Nephron (organoid): ENCODE measurements around the gene SELENON.

ENCODE experiments used
- H3K27ac Mint-ChIP-seq, 3 experiments: 2 replicates each; pipeline ENCODE4 v1.8.0; 2020; ENCODE audit warnings: mixed read lengths in 3 of 3, mild to moderate bottlenecking in 2 of 3, moderate library complexity in 1 of 3
- H3K27me3 Mint-ChIP-seq: 2 replicates; pipeline ENCODE4 v1.8.0; 2021; ENCODE audit warnings: low read depth, mild to moderate bottlenecking, moderate library complexity, mixed read lengths
- H3K36me3 Mint-ChIP-seq: 2 replicates; pipeline ENCODE4 v1.8.0; 2020; ENCODE audit warnings: low read depth, mixed read lengths
- H3K4me1 Mint-ChIP-seq: 2 replicates; pipeline ENCODE4 v1.8.0; 2020; ENCODE audit warnings: mixed read lengths
- H3K4me3 Mint-ChIP-seq, 3 experiments: 2 replicates each; pipeline ENCODE4 v1.8.0; 2020; ENCODE audit warnings: mild to moderate bottlenecking in 3 of 3, mixed read lengths in 3 of 3, moderate library complexity in 2 of 3
- H3K9me3 Mint-ChIP-seq: 2 replicates; pipeline ENCODE4 v1.8.0; 2020; ENCODE audit warnings: mixed read lengths
- CTCF ChIP-seq, 3 experiments: fragments of 200-600 bp; sonication (generic); IDR thresholded peaks; one replicate each; pipeline ENCODE4 v1.5.0; 2021; ENCODE audit warnings: antibody characterized with exemption in 3 of 3; ENCODE audit not compliant: unreplicated experiment in 3 of 3

Gene SELENON

GRCh38 chr1:25807480-25808390 lies 7.7 kb downstream of the SELENON start:
- no peak for TF ChIP-seq CTCF (IDR thresholded peaks at IDR 0.05; ENCODE audit: unreplicated experiment in 3 of 3)
- H3K4me1 Mint-ChIP-seq: peaks cover 26% of the 10 kb centered on the region
- H3K27me3 Mint-ChIP-seq: peaks cover 5% of the 10 kb centered on the region
- no peak overlapping the region for H3K27ac Mint-ChIP-seq
- H3K9me3 Mint-ChIP-seq: no peaks in the 10 kb centered on the region
- H3K4me3 Mint-ChIP-seq: no peak overlapping the region
- H3K36me3 Mint-ChIP-seq: peaks cover 26% of the 10 kb centered on the region

DNA sequence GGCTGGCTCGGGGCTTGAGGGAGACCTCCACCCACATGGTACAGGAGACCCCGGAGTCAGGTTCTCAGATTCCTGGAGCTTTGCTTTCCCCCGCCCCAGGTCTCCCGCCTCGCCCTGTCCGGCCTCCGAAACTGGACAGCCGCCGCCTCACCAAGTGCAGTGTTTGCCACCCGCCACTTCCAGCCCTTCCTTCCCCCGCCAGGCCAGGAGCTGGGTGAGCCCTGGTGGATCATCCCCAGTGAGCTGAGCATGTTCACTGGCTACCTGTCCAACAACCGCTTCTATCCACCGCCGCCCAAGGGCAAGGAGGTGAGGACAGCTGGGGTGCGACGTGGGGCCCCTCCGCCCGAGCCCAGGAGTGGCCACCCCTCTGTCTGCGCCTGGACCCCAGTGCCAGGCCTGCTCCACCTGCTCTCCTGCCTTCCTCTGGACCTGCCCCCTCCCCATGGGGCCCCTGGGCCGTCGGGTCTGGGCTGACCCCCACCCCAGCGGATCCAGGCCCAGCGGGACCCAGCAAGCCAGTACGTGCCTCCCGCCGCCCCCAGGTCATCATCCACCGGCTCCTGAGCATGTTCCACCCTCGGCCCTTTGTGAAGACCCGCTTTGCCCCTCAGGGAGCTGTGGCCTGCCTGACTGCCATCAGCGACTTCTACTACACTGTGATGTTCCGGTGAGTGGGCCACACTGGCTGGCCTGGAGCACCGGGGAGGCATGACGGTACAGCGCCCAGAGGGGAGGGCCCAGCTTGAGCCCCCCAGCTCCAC lies 8.7 kb downstream of the SELENON start:
- H3K4me3 Mint-ChIP-seq: no peak overlapping the region
- peaks cover 31% of the 10 kb centered on the region for H3K36me3 Mint-ChIP-seq
- no peak overlapping the region for H3K27ac Mint-ChIP-seq
- H3K27me3 Mint-ChIP-seq: peaks cover 5% of the 10 kb centered on the region
- TF ChIP-seq CTCF (IDR thresholded peaks at IDR 0.05; ENCODE audit: unreplicated experiment in 3 of 3): no peak
- H3K4me1 Mint-ChIP-seq: peaks cover 23% of the 10 kb centered on the region
- H3K9me3 Mint-ChIP-seq: no peaks in the 10 kb centered on the region

DNA sequence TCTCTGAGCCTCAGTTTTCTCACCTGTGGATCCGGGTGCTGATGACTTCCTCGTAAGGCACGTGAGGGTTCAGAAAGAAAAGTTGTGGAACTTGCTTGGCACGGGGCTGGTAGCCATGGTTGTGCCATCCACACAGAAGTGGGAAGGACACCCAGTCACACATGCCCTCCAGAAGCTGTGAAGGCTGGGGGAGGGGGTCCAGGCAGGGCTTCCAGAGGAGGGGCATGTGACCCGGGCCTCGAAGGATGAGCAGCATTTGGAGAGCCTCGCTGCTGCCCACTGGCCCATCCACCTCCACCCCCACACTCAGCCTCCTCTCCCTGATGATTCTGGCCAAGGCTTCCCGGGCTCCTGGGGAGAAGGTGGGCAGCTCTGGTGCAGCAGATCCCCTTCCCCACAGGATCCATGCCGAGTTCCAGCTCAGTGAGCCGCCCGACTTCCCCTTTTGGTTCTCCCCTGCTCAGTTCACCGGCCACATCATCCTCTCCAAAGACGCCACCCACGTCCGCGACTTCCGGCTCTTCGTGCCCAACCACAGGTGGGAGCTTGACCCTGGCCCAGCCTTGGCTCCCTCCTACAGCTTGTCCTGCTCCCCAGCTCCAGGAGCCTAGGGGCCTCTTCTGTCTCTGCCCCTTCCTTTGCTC lies 9.4 kb downstream of the SELENON start:
- Mint-ChIP-seq H3K4me1 (peaks cover 18% of the 10 kb centered on the region), H3K9me3 (no peaks in the 10 kb centered on the region), H3K27me3 (peaks cover 5% of the 10 kb centered on the region), H3K36me3 (peaks cover 31% of the 10 kb centered on the region), H3K4me3 (no peak overlapping the region), H3K27ac (no peak overlapping the region)
- TF ChIP-seq CTCF (IDR thresholded peaks at IDR 0.05; ENCODE audit: unreplicated experiment in 3 of 3): no peak

DNA sequence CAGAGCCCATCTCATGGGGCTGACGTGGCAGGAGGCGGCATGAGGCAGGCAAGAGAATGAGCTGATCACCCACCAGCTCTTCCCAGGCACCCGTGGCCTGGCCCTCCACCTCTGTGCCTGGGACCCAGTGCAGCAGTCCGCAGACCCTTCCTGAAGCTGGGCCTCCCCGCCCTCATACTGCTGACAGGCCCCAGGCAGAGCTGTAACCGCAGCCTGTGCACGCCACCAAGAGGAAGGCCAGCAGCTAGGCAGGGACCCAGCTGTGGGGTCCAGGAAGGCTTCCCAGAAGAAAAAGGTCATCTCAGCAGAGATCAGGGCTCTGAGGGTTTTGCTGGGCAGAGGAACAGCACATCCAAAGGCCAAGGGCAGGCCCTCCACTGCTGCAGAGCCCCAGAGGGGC lies 9.9 kb downstream of the SELENON start:
- TF ChIP-seq CTCF (IDR thresholded peaks at IDR 0.05; ENCODE audit: unreplicated experiment in 3 of 3): no peak
- Mint-ChIP-seq H3K36me3 (peaks cover 35% of the 10 kb centered on the region), H3K27ac (no peak overlapping the region), H3K9me3 (no peaks in the 10 kb centered on the region), H3K4me1 (peaks cover 15% of the 10 kb centered on the region), H3K4me3 (no peak overlapping the region), H3K27me3 (peaks cover 5% of the 10 kb centered on the region)

- peaks cover 5% of the 10 kb centered on the region for H3K27me3 Mint-ChIP-seq
- peaks cover 8% of the 10 kb centered on the region for H3K4me1 Mint-ChIP-seq
- peaks cover 35% of the 10 kb centered on the region for H3K36me3 Mint-ChIP-seq
- peak; percentile 87 to 94 (median 90) for TF ChIP-seq CTCF (IDR thresholded peaks at IDR 0.05; ENCODE audit: unreplicated experiment in 3 of 3)
- H3K9me3 Mint-ChIP-seq: no peaks in the 10 kb centered on the region
- H3K4me3 Mint-ChIP-seq: no peak overlapping the region
- H3K27ac Mint-ChIP-seq: no peak overlapping the region
Observed at GRCh38 chr1:25810341-25811299, 10.6 kb downstream of the SELENON start.
